ENCODE data around the gene CCDC24.

The CCDC24 gene

GRCh38 chr1:43963006-43963405 lies 28.4 kb upstream of the CCDC24 start:
- no peak for DNase-seq (ENCODE audit: low read depth, low spot score)

- no peak for DNase-seq (ENCODE audit: low read depth, low spot score)
Observed at GRCh38 chr1:43963890-43964289, 27.5 kb upstream of the CCDC24 start.

- DNase-seq (ENCODE audit: low read depth, low spot score), result no peak
Observed at GRCh38 chr1:43965316-43965715, 26.1 kb upstream of the CCDC24 start.

- no peak for DNase-seq (ENCODE audit: low read depth, low spot score)
Observed at GRCh38 chr1:43968348-43968948, 23.0 kb upstream of the CCDC24 start.

GRCh38 chr1:43969416-43969745 lies 22.0 kb upstream of the CCDC24 start:
- no peak for DNase-seq (ENCODE audit: low read depth, low spot score)

- peak; percentile 92 for DNase-seq (ENCODE audit: low read depth, low spot score)
Observed at GRCh38 chr1:43969746-43970466, 21.5 kb upstream of the CCDC24 start, which contains the start of gene DPH2. Gene DPH2 (plus strand): TSS chr1:43970010. CDS start chr1:43970176, 166 bp downstream.

- DNase-seq (ENCODE audit: low read depth, low spot score), result no peak
Observed at GRCh38 chr1:43970502-43970901, 20.9 kb upstream of the CCDC24 start.

- DNase-seq (ENCODE audit: low read depth, low spot score), result no peak
Observed at GRCh38 chr1:43970911-43971310, 20.5 kb upstream of the CCDC24 start.

- DNase-seq (ENCODE audit: low read depth, low spot score), result no peak
Observed at GRCh38 chr1:43971336-43971980, 19.9 kb upstream of the CCDC24 start.

GRCh38 chr1:43973981-43974442 lies 17.4 kb upstream of the CCDC24 start:
- DNase-seq (ENCODE audit: low read depth, low spot score), result no peak

GRCh38 chr1:43974443-43975248 lies 16.8 kb upstream of the CCDC24 start, which contains the start of gene ATP6V0B:
Gene ATP6V0B (plus strand): TSS chr1:43974960. CDS start chr1:43975041, 81 bp downstream.
- DNase-seq (ENCODE audit: low read depth, low spot score), result peak; percentile 82

GRCh38 chr1:43975249-43975961 lies 16.0 kb upstream of the CCDC24 start:
- DNase-seq (ENCODE audit: low read depth, low spot score), result no peak

GRCh38 chr1:43976045-43976444 lies 15.4 kb upstream of the CCDC24 start:
- no peak for DNase-seq (ENCODE audit: low read depth, low spot score)

- DNase-seq (ENCODE audit: low read depth, low spot score), result no peak
Observed at GRCh38 chr1:43976890-43977289, 14.5 kb upstream of the CCDC24 start.

- DNase-seq (ENCODE audit: low read depth, low spot score), result no peak
Observed at GRCh38 chr1:43977376-43978263, 13.8 kb upstream of the CCDC24 start.

- DNase-seq (ENCODE audit: low read depth, low spot score), result no peak
Observed at GRCh38 chr1:43978264-43978550, 13.2 kb upstream of the CCDC24 start.

GRCh38 chr1:43978551-43979260 lies 12.7 kb upstream of the CCDC24 start, which contains the start of gene B4GALT2:
Gene B4GALT2 (plus strand): TSS chr1:43979210. CDS start chr1:43981161, 1,951 bp downstream.
- no peak for DNase-seq (ENCODE audit: low read depth, low spot score)

- DNase-seq (ENCODE audit: low read depth, low spot score), result no peak
Observed at GRCh38 chr1:43979261-43979527, 12.2 kb upstream of the CCDC24 start.

GRCh38 chr1:43979528-43980254 lies 11.7 kb upstream of the CCDC24 start:
- DNase-seq (ENCODE audit: low read depth, low spot score), result no peak
